Measurements from ENCODE around the gene ZSWIM4.

ZSWIM4 gene

DNA sequence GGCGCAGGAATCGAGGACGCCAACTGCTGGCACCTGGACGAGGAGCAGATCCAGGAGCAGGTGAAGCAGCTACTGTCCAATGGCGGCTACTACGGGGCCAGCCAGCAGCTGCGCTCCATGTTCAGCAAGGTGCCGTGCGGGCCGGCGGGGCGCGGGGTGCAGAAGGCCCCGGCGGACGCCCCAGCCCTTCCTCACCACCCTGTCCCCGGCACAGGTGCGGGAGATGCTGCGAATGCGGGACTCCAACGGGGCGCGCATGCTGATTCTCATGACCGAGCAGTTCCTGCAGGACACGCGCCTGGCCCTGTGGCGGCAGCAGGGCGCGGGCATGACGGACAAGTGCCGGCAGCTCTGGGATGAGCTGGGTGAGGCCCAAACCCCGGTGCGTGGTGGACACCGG lies 13.6 kb downstream of the ZSWIM4 start:
- no peak for DNase-seq (ENCODE audit: low read depth in 2 of 2)

- no peak for DNase-seq (ENCODE audit: low read depth in 2 of 2)
Measured at GRCh38 chr19:13812544-13812943, 17.3 kb downstream of the ZSWIM4 start.

DNA sequence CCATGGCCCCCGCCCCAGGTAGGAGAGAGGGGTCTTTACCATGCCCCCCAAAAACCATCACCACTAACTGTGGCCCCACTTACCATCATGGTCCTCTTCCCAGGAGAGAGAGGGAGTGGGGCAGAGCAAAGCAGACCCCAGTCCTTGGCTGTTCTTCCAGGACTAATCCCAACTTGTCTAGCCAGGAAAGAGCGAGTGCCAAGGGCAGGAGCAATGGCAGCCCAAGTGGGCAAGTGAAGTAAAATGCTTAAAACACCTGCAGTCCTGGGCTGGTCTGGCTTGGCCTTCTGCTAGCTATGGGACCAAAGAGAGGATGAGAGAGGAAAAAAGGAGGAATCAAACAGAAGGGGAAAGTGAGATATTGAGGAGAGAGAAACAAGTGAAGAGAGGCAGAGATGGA lies 17.9 kb downstream of the ZSWIM4 start:
- DNase-seq (ENCODE audit: low read depth in 2 of 2): no peak

DNA sequence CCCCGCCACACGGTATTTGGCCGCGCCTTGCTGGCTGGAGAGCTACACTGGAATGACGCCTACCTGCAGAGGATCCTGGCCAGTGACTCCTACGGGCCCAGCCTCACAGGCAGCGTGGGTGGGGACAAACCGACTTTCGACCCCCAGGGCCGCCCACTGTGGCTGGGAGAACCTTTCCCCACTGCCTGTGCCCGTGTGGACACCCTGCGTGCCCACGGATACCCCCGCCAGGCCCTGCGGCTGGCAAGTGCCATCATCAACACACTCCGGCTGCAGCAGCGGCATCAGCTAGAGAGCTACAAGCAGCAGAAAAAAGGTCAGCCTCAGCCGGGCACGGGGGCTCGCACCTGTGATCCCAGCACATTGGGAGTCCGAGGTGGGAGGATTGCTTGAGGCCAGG lies 19.3 kb downstream of the ZSWIM4 start:
- DNase-seq (ENCODE audit: low read depth in 2 of 2): no peak

GRCh38 chr19:13817018-13817614 lies 21.9 kb downstream of the ZSWIM4 start:
- DNase-seq (ENCODE audit: low read depth in 2 of 2): no peak

- no peak for DNase-seq (ENCODE audit: low read depth in 2 of 2)
Measured at GRCh38 chr19:13817615-13818371, 22.6 kb downstream of the ZSWIM4 start.

- no peak for DNase-seq (ENCODE audit: low read depth in 2 of 2)
Measured at GRCh38 chr19:13819238-13819637, 24.0 kb downstream of the ZSWIM4 start.

GRCh38 chr19:13821292-13821691 lies 26.0 kb downstream of the ZSWIM4 start:
- no peak for DNase-seq (ENCODE audit: low read depth in 2 of 2)

GRCh38 chr19:13823256-13823655 lies 28.0 kb downstream of the ZSWIM4 start:
- no peak for DNase-seq (ENCODE audit: low read depth in 2 of 2)

GRCh38 chr19:13823901-13824300 lies 28.7 kb downstream of the ZSWIM4 start:
- DNase-seq (ENCODE audit: low read depth in 2 of 2): no peak

DNA sequence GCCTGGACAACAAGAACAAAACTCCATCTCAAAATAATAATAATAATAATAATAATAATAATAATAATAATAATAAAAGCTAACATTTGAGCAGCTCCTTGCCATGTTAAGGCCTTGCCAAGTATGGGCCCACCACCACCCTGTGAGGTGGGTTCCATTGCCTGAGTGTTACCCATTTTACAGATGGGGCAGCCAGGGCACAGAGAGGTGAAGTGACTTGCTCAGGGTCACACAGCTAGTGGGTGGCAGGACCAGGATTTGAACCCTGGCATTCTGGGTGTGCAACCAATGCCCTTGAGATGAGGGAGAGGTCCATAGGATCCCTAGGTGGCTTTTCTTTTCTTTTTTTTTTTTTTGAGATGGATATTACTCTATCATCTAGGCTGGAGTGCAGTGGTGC lies 29.5 kb downstream of the ZSWIM4 start:
- DNase-seq (ENCODE audit: low read depth in 2 of 2): no peak

- no peak for DNase-seq (ENCODE audit: low read depth in 2 of 2)
Measured at GRCh38 chr19:13825489-13826441, 30.5 kb downstream of the ZSWIM4 start.

DNA sequence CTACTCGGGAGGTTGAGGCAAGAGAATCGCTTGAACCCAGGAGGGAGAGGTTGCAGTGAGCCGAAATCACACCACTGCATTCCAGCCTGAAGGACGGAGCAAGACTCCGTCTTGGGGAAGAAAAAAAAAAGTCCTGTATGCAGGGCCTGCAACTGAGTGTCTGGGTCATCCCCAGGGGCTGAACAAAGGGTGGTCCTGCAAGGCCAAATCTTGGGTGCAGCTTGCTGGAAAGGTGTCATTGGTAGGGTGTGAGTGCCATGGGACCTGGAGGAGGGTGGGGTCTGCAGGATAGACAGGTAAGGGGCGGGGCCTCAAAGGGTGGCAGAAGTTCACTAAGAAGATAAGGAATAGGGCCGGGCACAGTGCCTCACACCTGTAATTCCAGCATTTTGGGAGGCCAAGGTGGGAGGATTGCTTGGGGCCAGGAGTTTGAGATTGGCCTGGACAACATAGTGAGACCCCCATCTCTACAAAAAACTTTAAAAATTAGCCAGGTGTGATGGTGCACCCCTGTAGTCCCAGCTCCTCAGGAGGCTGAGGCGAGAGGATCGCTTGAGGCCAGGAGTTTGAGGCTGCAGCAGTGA lies 31.5 kb downstream of the ZSWIM4 start:
- DNase-seq (ENCODE audit: low read depth in 2 of 2): no peak

GRCh38 chr19:13827656-13828055 lies 32.4 kb downstream of the ZSWIM4 start:
- no peak for DNase-seq (ENCODE audit: low read depth in 2 of 2)

- DNase-seq (ENCODE audit: low read depth in 2 of 2): no peak
Measured at GRCh38 chr19:13830114-13830740, 35.0 kb downstream of the ZSWIM4 start.

- DNase-seq (ENCODE audit: low read depth in 2 of 2): no peak
Measured at GRCh38 chr19:13830741-13831536, 35.7 kb downstream of the ZSWIM4 start.

DNA sequence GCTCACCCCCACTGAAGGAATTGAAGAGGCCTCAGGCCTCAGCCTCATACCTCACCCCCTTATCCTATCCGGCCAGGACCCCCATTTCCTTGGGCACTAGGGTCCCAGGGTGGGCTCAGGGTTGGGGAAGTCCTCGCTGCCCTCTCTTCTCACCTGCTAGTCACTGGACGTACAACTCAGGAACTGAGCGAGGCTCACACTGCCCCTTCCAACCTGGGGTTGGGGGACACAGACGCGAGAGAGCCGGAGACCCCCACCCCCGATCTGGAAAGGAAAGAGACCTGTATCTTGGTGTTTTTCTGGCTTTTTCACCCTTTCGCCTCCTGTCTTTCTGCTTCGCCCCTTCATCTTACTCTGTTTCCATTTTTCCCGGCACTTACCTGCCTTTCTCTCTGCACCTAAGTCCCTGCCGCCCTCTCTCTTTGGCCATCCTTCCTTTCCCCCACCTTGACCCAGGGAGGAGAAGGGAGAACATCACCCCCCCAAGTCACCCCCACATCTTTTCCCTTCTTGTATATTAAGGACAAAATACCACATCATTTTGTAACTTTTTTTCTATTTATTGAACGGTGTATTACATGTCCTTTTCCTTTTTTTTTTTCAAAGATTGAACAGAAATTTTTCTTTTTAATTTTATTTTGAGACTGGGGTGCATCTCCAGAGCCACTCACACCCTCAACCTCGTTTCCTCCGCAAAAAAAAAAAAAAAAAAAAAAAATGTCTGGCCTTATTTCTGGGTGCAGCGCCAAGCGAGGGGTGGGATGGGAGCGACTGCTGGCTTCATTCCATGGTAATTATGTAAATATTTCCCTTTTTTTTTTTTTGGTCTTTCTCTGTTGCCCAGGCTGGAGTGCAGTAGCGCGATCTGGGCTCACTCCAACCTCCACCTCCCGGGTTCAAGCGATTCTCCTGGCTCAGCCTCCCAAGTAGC lies 36.6 kb downstream of the ZSWIM4 start:
- no peak for DNase-seq (ENCODE audit: low read depth in 2 of 2)

DNA sequence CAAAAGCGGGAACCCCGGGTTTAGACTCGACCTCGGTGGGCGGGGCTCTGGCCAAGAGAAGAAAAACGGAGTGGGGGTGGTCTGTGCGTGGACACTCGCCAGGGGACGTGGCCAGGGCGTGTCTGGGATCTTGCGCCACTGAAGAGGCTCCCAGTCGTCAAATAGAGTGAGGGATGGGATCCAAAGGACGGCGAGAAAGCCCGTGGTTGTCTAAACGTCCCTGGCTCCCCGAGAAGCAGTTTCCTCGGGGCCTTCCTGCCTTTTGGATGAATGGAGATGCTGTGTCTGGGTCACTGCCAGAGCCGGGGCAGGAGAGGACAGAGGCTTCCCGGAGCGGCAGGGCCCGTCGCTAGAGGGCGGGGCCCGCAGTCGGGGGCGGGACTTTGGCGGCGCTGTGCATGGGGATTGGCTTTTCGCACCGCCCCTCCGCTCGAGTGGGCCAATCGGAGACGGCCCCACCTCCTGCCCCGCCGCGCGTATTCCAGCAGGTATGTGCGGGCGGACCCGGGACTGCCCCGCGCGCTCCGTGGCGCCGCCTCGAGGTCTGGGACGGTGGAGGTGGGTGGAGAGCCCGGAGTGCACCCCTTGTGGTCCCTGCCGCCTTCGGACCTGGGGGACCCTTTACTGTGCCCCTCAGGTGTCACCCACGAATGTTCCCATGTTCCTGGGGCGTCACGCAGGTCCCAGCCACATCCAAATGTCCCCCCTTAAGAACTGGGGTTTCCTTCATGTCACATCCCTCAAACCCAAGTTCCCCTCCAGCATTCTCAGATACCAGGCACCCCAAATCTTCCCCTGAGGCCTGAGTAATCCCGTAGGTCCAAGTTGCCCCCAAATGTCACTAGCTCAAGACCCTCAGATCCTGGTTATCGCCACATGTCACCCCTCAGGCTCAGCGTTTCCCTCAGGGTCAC lies 38.3 kb downstream of the ZSWIM4 start:
- DNase-seq (ENCODE audit: low read depth in 2 of 2): peak; percentile 75 to 83
